A673 (cell line): ENCODE results near the gene BDKRB1.

ENCODE experiments used
- CTCF ChIP-seq: fragments of 300-800, 200-600 bp; sonication (generic); conservative IDR thresholded peaks from 2 replicates; pipeline ENCODE4 v1.5.1; 2017; ENCODE audit warnings: low read depth, mild to moderate bottlenecking, antibody characterized with exemption, low read length, moderate library complexity, mixed read lengths
- EZH2 ChIP-seq: fragments of 200-600 bp; sonication (generic); IDR thresholded peaks from 2 replicates; pipeline ENCODE4 v1.6.1; 2017; ENCODE audit warnings: borderline replicate concordance, low read depth, mild to moderate bottlenecking, mixed read lengths, antibody characterized with exemption, low read length; ENCODE audit not compliant: poor library complexity, severe bottlenecking

- TF ChIP-seq EZH2 (no peak), CTCF (no peak)
Measured at GRCh38 chr14:96254687-96255086, 1.3 kb upstream of the BDKRB1 start.
